GM23338 (cell line): ENCODE data around the gene GPR82. TPM values are rescaled to one million over a fixed set of nuclear protein-coding genes. Genes with fewer than 3 reads are reported as not detected.
A peak's percentile ranks its signal among the peaks of the same experiment; 100 is the strongest.
"Not testable (repeated sequence)": the region's sequence is repeated elsewhere in the genome, so short reads cannot be mapped to it uniquely, and the experiment has no call there.

Experiments
- ATAC-seq: fragments of 200-7000 bp; cut with Tn5 transposase; 3 replicates; pipeline ENCODE4 v1.9.1; 2020
- DNase-seq: peaks from one replicate; pipeline ENCODE4 v3.0.0-alpha.2; 2015; ENCODE audit warnings: low spot score
- H2AFZ ChIP-seq: fragments of 200-600 bp; sonication (generic); 2 replicates; pipeline ENCODE4 v1.8.0; 2016; ENCODE audit warnings: antibody characterized with exemption, mild to moderate bottlenecking, moderate library complexity
- H3F3A ChIP-seq: fragments of 200-600 bp; sonication (generic); replicated peaks from 2 replicates; pipeline ENCODE4 v1.8.0; 2017; ENCODE audit warnings: antibody characterized with exemption, mixed run types, low read depth
- H3K27ac ChIP-seq: fragments of 200-600 bp; sonication (generic); 2 replicates; pipeline ENCODE4 v1.6.1; 2016; ENCODE audit warnings: low read depth
- H3K27me3 ChIP-seq: fragments of 200-600 bp; sonication (generic); 2 replicates; pipeline ENCODE4 v1.8.0; 2016; ENCODE audit warnings: mild to moderate bottlenecking, mixed run types, moderate library complexity; ENCODE audit not compliant: insufficient read depth
- H3K36me3 ChIP-seq: fragments of 200-600 bp; sonication (generic); 2 replicates; pipeline ENCODE4 v1.8.0; 2016; ENCODE audit warnings: mild to moderate bottlenecking; ENCODE audit not compliant: insufficient read depth
- H3K4me1 ChIP-seq: fragments of 200-600 bp; sonication (generic); 2 replicates; pipeline ENCODE4 v1.8.0; 2016; ENCODE audit warnings: mild to moderate bottlenecking, moderate library complexity; ENCODE audit not compliant: insufficient read depth
- H3K4me2 ChIP-seq: fragments of 200-600 bp; sonication (generic); 2 replicates; pipeline ENCODE4 v1.7.1; 2017; ENCODE audit warnings: mixed run types
- H3K4me3 ChIP-seq: fragments of 200-600 bp; sonication (generic); 2 replicates; pipeline ENCODE4 v1.6.1; 2016; ENCODE audit warnings: mixed run types
- H3K79me2 ChIP-seq: fragments of 200-600 bp; sonication (generic); replicated peaks from 2 replicates; pipeline ENCODE4 v1.8.0; 2017; ENCODE audit warnings: mild to moderate bottlenecking; ENCODE audit not compliant: insufficient read depth
- H3K9me2 ChIP-seq: fragments of 200-600 bp; sonication (generic); 2 replicates; pipeline ENCODE4 v1.8.0; 2017; ENCODE audit not compliant: insufficient read depth
- H4K20me1 ChIP-seq: fragments of 200-600 bp; sonication (generic); replicated peaks from 2 replicates; pipeline ENCODE4 v1.8.0; 2017; ENCODE audit warnings: mild to moderate bottlenecking; ENCODE audit not compliant: insufficient read depth
- H3K27ac Mint-ChIP-seq: 2 replicates; pipeline ENCODE4 v1.8.0; 2020; ENCODE audit warnings: inconsistent platforms, mild to moderate bottlenecking, moderate library complexity, mixed read lengths
- H3K27me3 Mint-ChIP-seq: 3 replicates; pipeline ENCODE4 v1.8.0; 2022; ENCODE audit warnings: low read depth, mild to moderate bottlenecking, moderate library complexity, mixed read lengths, inconsistent platforms; ENCODE audit not compliant: insufficient read depth, poor library complexity
- H3K36me3 Mint-ChIP-seq: 3 replicates; pipeline ENCODE4 v1.8.0; 2021; ENCODE audit warnings: low read depth, mild to moderate bottlenecking, inconsistent platforms, moderate library complexity, mixed read lengths
- H3K4me1 Mint-ChIP-seq: 3 replicates; pipeline ENCODE4 v1.8.0; 2020; ENCODE audit warnings: mild to moderate bottlenecking, inconsistent platforms, mixed read lengths
- H3K4me3 Mint-ChIP-seq: 3 replicates; pipeline ENCODE4 v1.8.0; 2021; ENCODE audit warnings: moderate library complexity, mild to moderate bottlenecking, inconsistent platforms, mixed read lengths
- H3K9me3 Mint-ChIP-seq: 3 replicates; pipeline ENCODE4 v1.8.0; 2020; ENCODE audit warnings: moderate library complexity, mild to moderate bottlenecking, inconsistent platforms, mixed read lengths
- EZH2 ChIP-seq: fragments of 200-600 bp; sonication (generic); IDR thresholded peaks from one replicate; pipeline ENCODE4 v1.8.0; 2017; ENCODE audit warnings: antibody characterized with exemption, mild to moderate bottlenecking, low read depth; ENCODE audit not compliant: unreplicated experiment
- EZH2phosphoT487 ChIP-seq: fragments of 200-600 bp; sonication (generic); IDR thresholded peaks from one replicate; pipeline ENCODE4 v1.8.1; 2018; ENCODE audit warnings: antibody characterized with exemption; ENCODE audit not compliant: unreplicated experiment
- JUNB ChIP-seq: IDR thresholded peaks from one replicate; pipeline ENCODE4 v1.6.1; 2016; ENCODE audit warnings: antibody characterized with exemption; ENCODE audit not compliant: unreplicated experiment
- POLR2AphosphoS5 ChIP-seq: IDR thresholded peaks from 2 replicates; pipeline ENCODE4 v1.6.1; 2016; ENCODE audit warnings: antibody characterized with exemption, low read depth
- ZNF331 ChIP-seq: fragments of 250-450 bp; sonication (Bioruptor Pico); IDR thresholded peaks from 2 replicates; pipeline ENCODE4 v1.5.0; 2020; ENCODE audit warnings: low read depth, mild to moderate bottlenecking, moderate library complexity
- polyA plus RNA-seq: library from polyadenylated mRNA; unstranded; fragments of >200 nt; fragmentation: Nextera tagmentation; extraction: Ambion mirVana; gene quantifications from 2 replicates; pipeline ENCODE4 v1.2.1, GENCODE V29; 2016
- total RNA-seq: library from RNA; depleted of rRNA; stranded (reverse); fragments of >200 nt; shearing (Covaris generic); gene quantifications from 2 replicates; pipeline ENCODE4 v1.2.3, GENCODE V29; 2014
- TF ChIP-seq, protein P1 (sequence below): IDR thresholded peaks from one replicate; pipeline ENCODE4 v1.6.1; 2018; ENCODE audit warnings: antibody characterized with exemption; ENCODE audit not compliant: unreplicated experiment
- TF ChIP-seq, protein P2 (sequence below), 2 experiments: fragments of 200-600 bp in 1 of 2; sonication (generic) in 1 of 2; conservative IDR thresholded peaks; 2 replicates each; pipeline versions ENCODE4 v1.5.1 to v1.6.1; 2016 to 2017; ENCODE audit warnings: antibody characterized with exemption in 2 of 2, low read depth in 2 of 2, mild to moderate bottlenecking in 2 of 2, moderate library complexity in 1 of 2

Gene GPR82
- total and polyA plus RNA-seq, 2 experiments from 2014 or later, result 0.32 TPM; not detected in 1

DNA sequence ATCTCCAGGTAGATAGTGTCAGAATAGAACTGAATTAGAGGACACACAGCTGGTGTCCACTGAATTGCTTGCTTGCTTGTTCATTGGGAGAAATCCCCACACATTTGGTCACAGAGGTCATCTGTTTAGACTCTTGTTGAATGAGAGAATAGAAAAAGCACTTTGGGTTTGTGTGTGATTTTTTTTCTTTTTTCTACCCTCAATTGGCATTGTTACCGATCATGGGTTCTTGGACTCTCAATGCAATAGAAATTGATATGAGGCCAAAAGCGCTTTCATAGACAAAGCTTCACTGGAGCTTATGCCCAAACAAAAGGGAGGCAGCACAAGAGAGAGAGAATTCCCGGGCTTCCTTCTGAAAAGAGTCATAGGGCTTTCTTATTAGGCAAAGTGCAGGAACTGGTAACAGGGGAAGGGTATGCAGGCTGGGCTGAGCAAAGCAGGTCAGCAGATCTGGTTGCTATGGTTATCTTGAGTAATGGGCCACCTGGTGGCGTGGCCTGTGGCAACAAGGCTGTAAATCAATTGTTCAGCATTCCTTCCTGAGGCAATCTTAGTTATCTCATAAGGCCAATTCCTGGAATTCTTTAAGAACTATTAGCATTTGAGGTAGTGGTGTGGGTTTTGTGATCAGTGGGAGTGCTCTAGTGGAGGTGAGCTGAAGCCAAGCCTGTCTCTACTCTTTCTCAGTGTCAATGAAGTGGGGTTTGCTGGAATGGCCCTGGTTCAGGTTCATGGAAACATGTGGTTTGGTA, 5.3 kb upstream of the GPR82 start:
- Histone ChIP-seq H3K36me3 (no peaks in the 10 kb centered on the region), H3K27ac (peak overlapping the region; percentile 86), H3K4me2 (no peak overlapping the region), H2AFZ (no peak overlapping the region), H3K4me1 (no peaks in the 10 kb centered on the region), H3K9me2 (no peaks in the 10 kb centered on the region), H3K79me2 (no peaks in the 10 kb centered on the region), H3K4me3 (no peak overlapping the region), H3F3A (no peaks in the 10 kb centered on the region), H4K20me1 (no peaks in the 10 kb centered on the region), H3K27me3 (no peaks in the 10 kb centered on the region)
- peaks cover 34% of the 10 kb centered on the region for H3K9me3 Mint-ChIP-seq
- peak; percentile 82 for ATAC-seq
- H3K4me3 Mint-ChIP-seq, result no peak overlapping the region
- no peak for TF ChIP-seq ZNF331
- no peak for TF ChIP-seq JUNB
- TF ChIP-seq, protein P1, sequence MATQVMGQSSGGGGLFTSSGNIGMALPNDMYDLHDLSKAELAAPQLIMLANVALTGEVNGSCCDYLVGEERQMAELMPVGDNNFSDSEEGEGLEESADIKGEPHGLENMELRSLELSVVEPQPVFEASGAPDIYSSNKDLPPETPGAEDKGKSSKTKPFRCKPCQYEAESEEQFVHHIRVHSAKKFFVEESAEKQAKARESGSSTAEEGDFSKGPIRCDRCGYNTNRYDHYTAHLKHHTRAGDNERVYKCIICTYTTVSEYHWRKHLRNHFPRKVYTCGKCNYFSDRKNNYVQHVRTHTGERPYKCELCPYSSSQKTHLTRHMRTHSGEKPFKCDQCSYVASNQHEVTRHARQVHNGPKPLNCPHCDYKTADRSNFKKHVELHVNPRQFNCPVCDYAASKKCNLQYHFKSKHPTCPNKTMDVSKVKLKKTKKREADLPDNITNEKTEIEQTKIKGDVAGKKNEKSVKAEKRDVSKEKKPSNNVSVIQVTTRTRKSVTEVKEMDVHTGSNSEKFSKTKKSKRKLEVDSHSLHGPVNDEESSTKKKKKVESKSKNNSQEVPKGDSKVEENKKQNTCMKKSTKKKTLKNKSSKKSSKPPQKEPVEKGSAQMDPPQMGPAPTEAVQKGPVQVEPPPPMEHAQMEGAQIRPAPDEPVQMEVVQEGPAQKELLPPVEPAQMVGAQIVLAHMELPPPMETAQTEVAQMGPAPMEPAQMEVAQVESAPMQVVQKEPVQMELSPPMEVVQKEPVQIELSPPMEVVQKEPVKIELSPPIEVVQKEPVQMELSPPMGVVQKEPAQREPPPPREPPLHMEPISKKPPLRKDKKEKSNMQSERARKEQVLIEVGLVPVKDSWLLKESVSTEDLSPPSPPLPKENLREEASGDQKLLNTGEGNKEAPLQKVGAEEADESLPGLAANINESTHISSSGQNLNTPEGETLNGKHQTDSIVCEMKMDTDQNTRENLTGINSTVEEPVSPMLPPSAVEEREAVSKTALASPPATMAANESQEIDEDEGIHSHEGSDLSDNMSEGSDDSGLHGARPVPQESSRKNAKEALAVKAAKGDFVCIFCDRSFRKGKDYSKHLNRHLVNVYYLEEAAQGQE, result no peak
- TF ChIP-seq, protein P2, sequence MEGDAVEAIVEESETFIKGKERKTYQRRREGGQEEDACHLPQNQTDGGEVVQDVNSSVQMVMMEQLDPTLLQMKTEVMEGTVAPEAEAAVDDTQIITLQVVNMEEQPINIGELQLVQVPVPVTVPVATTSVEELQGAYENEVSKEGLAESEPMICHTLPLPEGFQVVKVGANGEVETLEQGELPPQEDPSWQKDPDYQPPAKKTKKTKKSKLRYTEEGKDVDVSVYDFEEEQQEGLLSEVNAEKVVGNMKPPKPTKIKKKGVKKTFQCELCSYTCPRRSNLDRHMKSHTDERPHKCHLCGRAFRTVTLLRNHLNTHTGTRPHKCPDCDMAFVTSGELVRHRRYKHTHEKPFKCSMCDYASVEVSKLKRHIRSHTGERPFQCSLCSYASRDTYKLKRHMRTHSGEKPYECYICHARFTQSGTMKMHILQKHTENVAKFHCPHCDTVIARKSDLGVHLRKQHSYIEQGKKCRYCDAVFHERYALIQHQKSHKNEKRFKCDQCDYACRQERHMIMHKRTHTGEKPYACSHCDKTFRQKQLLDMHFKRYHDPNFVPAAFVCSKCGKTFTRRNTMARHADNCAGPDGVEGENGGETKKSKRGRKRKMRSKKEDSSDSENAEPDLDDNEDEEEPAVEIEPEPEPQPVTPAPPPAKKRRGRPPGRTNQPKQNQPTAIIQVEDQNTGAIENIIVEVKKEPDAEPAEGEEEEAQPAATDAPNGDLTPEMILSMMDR (conservative IDR thresholded peaks at IDR 0.05; ENCODE audit: low read depth in 2 of 2), result peak in 1 of 2 experiments; percentile 39; a peak in 2 of 4 replicates
- TF ChIP-seq EZH2, result no peak
- no peak for TF ChIP-seq EZH2phosphoT487
- no peak for TF ChIP-seq POLR2AphosphoS5
- H3K4me1 Mint-ChIP-seq, result peaks cover 4% of the 10 kb centered on the region; the same call in 2 of the 3 replicates
- peaks cover 55% of the 10 kb centered on the region for H3K36me3 Mint-ChIP-seq
- peaks cover 4% of the 10 kb centered on the region for H3K27me3 Mint-ChIP-seq
- DNase-seq, result peak; percentile 78
- H3K27ac Mint-ChIP-seq, result peak overlapping the region; percentile 74; the same call in 1 of the 2 replicates

DNA sequence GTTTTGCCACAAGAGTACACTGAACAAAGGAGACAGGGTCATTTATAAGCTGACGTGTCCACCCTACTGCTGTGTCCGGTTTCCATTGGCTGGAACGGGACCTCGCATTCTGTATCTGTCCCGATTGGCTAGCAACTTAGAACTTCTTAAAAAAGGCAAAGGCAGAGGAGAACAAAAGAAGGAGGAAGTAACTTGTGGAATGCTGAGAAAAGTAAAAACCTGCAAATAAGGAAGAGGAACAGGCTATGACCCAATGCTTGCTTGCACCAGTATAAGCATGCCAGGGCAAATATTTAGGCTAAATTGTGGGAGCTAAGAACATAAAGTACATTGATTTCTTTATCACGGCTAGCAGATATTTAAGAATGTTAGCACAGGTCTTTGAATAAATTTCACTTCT, 4.4 kb upstream of the GPR82 start:
- not testable (repeated sequence) for ATAC-seq, H3K4me3 Mint-ChIP-seq, H3K27ac Mint-ChIP-seq, H3K4me1 ChIP-seq, H4K20me1 ChIP-seq, H3K27me3 ChIP-seq, H3K79me2 ChIP-seq, H3K36me3 ChIP-seq, H3F3A ChIP-seq, H3K4me1 Mint-ChIP-seq, H3K9me2 ChIP-seq, H2AFZ ChIP-seq, H3K27me3 Mint-ChIP-seq, H3K4me2 ChIP-seq, DNase-seq, H3K4me3 ChIP-seq
- H3K9me3 Mint-ChIP-seq, result peaks cover 34% of the 10 kb centered on the region
- H3K36me3 Mint-ChIP-seq, result peaks cover 55% of the 10 kb centered on the region
- H3K27ac ChIP-seq, result peak overlapping the region; percentile 86
